ENCODE results near the gene TMEM175.

- TF ChIP-seq POLR2A (IDR thresholded peaks at IDR 0.05) (no peak), CTCF (IDR thresholded peaks at IDR 0.05) (no peak)
These were observed 24.4 kb upstream of the TMEM175 start for GRCh38 chr4:907691-908425.

Measured in vagina (tissue), 2 donors.